Measurements from ENCODE around the gene MAN1A1. TPM values are rescaled to one million over a fixed set of nuclear protein-coding genes. Genes with fewer than 3 reads are reported as not detected.
"Not testable (repeated sequence)": the region's sequence is repeated elsewhere in the genome, so short reads cannot be mapped to it uniquely, and the experiment has no call there.

The MAN1A1 gene
- total and polyA plus RNA-seq, 10 donors, result 6.0 to 148 (median 93.5) TPM

DNA sequence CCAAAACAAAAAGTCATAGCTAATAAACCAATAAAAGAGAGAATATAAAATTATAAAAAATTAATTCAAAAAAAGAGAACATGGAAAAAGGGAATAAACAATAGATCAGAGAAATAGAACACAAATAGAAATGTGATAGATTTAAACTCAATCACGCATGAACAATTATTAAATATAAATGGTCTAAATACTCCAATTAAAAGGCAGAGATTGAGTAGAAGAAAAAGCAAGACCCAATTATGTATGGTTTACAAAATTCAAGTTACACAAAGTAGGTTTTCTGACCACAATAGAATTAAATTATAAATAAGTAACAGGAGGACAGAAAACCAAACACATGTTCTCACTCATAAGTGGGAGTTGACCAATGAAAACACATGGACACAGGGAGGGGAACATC, 36.4 kb upstream of the MAN1A1 start:
- H3K4me1 ChIP-seq, result no peaks in the 10 kb centered on the region
- H3K27ac ChIP-seq, result no peak overlapping the region
- no peak for TF ChIP-seq CTCF (IDR thresholded peaks at IDR 0.05 in 8 of 11, conservative IDR thresholded peaks at IDR 0.05 in 3 of 11)
- no peak for TF ChIP-seq POLR2AphosphoS5 (IDR thresholded peaks at IDR 0.05)
- TF ChIP-seq POLR2A (IDR thresholded peaks at IDR 0.05), result no peak
- H3K36me3 ChIP-seq, result peaks cover 0 to 8% (median 0%) of the 10 kb centered on the region in 6 donors
- WGBS, 5 donors, result 94 to 98% (median 96%) methylated on average over 1 of the region's 1 CpG
- no peak overlapping the region for H3K4me3 ChIP-seq
- intact Hi-C loops (cut with DNase I; ENCODE audit: low total_unique reads), result no loop called here
- no peak for DNase-seq
- H3K27me3 ChIP-seq (replicated peaks in 1 of 7), result no peaks in the 10 kb centered on the region
- H3K9me3 ChIP-seq, result peaks cover 0 to 54% (median 24%) of the 10 kb centered on the region in 8 donors

- no peak overlapping the region for H3K4me3 ChIP-seq
- peaks cover 3 to 69% (median 36%) of the 10 kb centered on the region in 8 donors for H3K9me3 ChIP-seq
- H3K4me1 ChIP-seq, result no peaks in the 10 kb centered on the region
- TF ChIP-seq POLR2AphosphoS5 (IDR thresholded peaks at IDR 0.05) (no peak), CTCF (IDR thresholded peaks at IDR 0.05 in 8 of 11, conservative IDR thresholded peaks at IDR 0.05 in 3 of 11) (no peak), POLR2A (IDR thresholded peaks at IDR 0.05) (no peak)
- H3K27ac ChIP-seq, result no peak overlapping the region
- no peaks in the 10 kb centered on the region for H3K27me3 ChIP-seq (replicated peaks in 1 of 7)
- DNase-seq, result no peak
- intact Hi-C loops (cut with DNase I; ENCODE audit: low total_unique reads), result no loop called here
- peaks cover 0 to 12% (median 0%) of the 10 kb centered on the region in 6 donors for H3K36me3 ChIP-seq
These were observed 34.9 kb upstream of the MAN1A1 start for GRCh38 chr6:119384444-119384843.

- Histone ChIP-seq H3K9me3 (peaks cover 0 to 57% (median 24%) of the 10 kb centered on the region in 8 donors), H3K36me3 (peaks cover 0 to 3% (median 0%) of the 10 kb centered on the region in 6 donors), H3K4me3 (no peak overlapping the region), H3K27me3 (replicated peaks in 1 of 7) (no peaks in the 10 kb centered on the region), H3K27ac (no peak overlapping the region), H3K4me1 (no peaks in the 10 kb centered on the region)
- no peak for TF ChIP-seq CTCF (IDR thresholded peaks at IDR 0.05 in 8 of 11, conservative IDR thresholded peaks at IDR 0.05 in 3 of 11)
- no peak for TF ChIP-seq POLR2AphosphoS5 (IDR thresholded peaks at IDR 0.05)
- TF ChIP-seq POLR2A (IDR thresholded peaks at IDR 0.05), result no peak
- intact Hi-C loops (cut with DNase I; ENCODE audit: low total_unique reads), result no loop called here
- DNase-seq, result no peak
These were observed 30.2 kb upstream of the MAN1A1 start for GRCh38 chr6:119379809-119380208.

DNA sequence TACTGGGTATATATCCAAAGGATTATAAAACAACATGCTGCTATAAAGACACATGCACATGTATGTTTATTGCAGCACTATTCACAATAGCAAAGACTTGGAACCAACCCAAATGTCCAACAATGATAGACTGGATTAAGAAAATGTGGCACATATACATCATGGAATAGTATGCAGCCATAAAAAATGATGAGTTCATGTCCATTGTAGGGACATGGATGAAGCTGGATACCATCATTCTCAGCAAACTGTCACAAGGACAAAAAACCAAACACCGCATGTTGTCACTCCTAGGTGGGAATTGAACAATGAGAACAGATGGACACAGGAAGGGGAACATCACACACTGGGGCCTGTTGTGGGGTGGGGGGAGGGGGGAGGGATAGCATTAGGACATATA, 27.5 kb upstream of the MAN1A1 start:
- H3K4me1 ChIP-seq; H3K27ac ChIP-seq; H3K36me3 ChIP-seq; H3K27me3 ChIP-seq (replicated peaks in 1 of 7); intact Hi-C loops (cut with DNase I; ENCODE audit: low total_unique reads); DNase-seq; H3K4me3 ChIP-seq: not testable (repeated sequence)
- H3K9me3 ChIP-seq, result peaks cover 0 to 51% (median 18%) of the 10 kb centered on the region in 8 donors
- 81 to 100% (median 97%) methylated on average over 1 of the region's 1 CpG for WGBS, 5 donors

GRCh38 chr6:119370080-119370479, 20.5 kb upstream of the MAN1A1 start:
- intact Hi-C loops (cut with DNase I; ENCODE audit: low total_unique reads), result no loop called here
- H3K9me3 ChIP-seq, result peaks cover 0 to 7% (median 1%) of the 10 kb centered on the region in 8 donors

More at GRCh38 chr6:119370080-119370479, 20.5 kb upstream of the MAN1A1 start:
- Histone ChIP-seq H3K4me3 (no peak overlapping the region), H3K4me1 (no peaks in the 10 kb centered on the region), H3K27ac (no peak overlapping the region), H3K36me3 (peaks cover 0 to 5% (median 0%) of the 10 kb centered on the region in 6 donors), H3K27me3 (replicated peaks in 1 of 7) (no peaks in the 10 kb centered on the region)
- TF ChIP-seq CTCF (IDR thresholded peaks at IDR 0.05 in 8 of 11, conservative IDR thresholded peaks at IDR 0.05 in 3 of 11), result no peak
- no peak for TF ChIP-seq POLR2AphosphoS5 (IDR thresholded peaks at IDR 0.05)
- TF ChIP-seq POLR2A (IDR thresholded peaks at IDR 0.05), result no peak
- WGBS, 5 donors, result 93 to 99% (median 97%) methylated on average over 3 of the region's 3 CpGs
- no peak for DNase-seq

All from spleen (tissue), 11 donors.